ENCODE results near the gene URM1. TPM values are rescaled to one million over a fixed set of nuclear protein-coding genes. Genes with fewer than 3 reads are reported as not detected.

Gene URM1
- total and polyA plus RNA-seq, 10 of the 15 experiments (the other 5 are each of a cell fraction or from before 2014, with no cell fraction given): 7.9 to 75.8 (median 63.7) TPM

- TF ChIP-seq TAF1 (IDR thresholded peaks at IDR 0.05; ENCODE audit: borderline replicate concordance, low read depth, low read length) (no peak), NFYA (IDR thresholded peaks at IDR 0.05; ENCODE audit: borderline replicate concordance, low read depth, low read length) (no peak)
These were observed 44.1 kb downstream of the URM1 start (continued) for GRCh38 chr9:128415281-128415680.

- Histone ChIP-seq H3K36me3 (ENCODE audit: control insufficient read depth in 2 of 2, insufficient read depth in 2 of 2, low read length in 1 of 2) (no peaks in the 10 kb centered on the region), H3K9me3 (replicated peaks; ENCODE audit: control insufficient read depth, insufficient read depth, low read length) (no peaks in the 10 kb centered on the region), H3K27ac (ENCODE audit: control insufficient read depth, insufficient read depth) (no peak overlapping the region), H2AFZ (ENCODE audit: control insufficient read depth, low read depth, low read length) (no peak overlapping the region), H3K4me2 (ENCODE audit: control insufficient read depth, insufficient read depth) (no peak overlapping the region), H3K4me1 (ENCODE audit: control insufficient read depth, insufficient read depth, low read length) (peaks cover 2% of the 10 kb centered on the region), H3K79me2 (ENCODE audit: control insufficient read depth, insufficient read depth, low read length) (no peaks in the 10 kb centered on the region), H3K4me3 (no peak overlapping the region), H4K20me1 (ENCODE audit: control insufficient read depth, insufficient read depth) (no peaks in the 10 kb centered on the region; the same call in 1 of the 2 replicates), H3K27me3 (replicated peaks in 1 of 2; ENCODE audit: control insufficient read depth in 2 of 2, insufficient read depth in 2 of 2, low read length in 1 of 2) (peaks cover 7 to 8% of the 10 kb centered on the region in 2 experiments), H3K9ac (ENCODE audit: control insufficient read depth, insufficient read depth, low read length) (no peak overlapping the region)
- no TSS peak for BruUV-seq (replicated peaks)
- no peak for FAIRE-seq
- intact Hi-C loops (cut with micrococcal nuclease; ENCODE audit: unreplicated experiment): no loop called here
- ChIA-PET POLR2A (no interaction called here), SMC1A (ENCODE audit: uncharacterized antibody, unreplicated experiment) (no interaction called here), RAD21 (ENCODE audit: unreplicated experiment) (no interaction called here), CTCF (no interaction called here)
- in situ Hi-C loops (cut with MboI): no loop called here
- no peak for ATAC-seq
- no peak for DNase-seq (ENCODE audit: low read depth, low spot score)
- TF ChIP-seq ETV6 (conservative IDR thresholded peaks at IDR 0.05 in 1 of 2, IDR thresholded peaks at IDR 0.05 in 1 of 2; ENCODE audit: borderline replicate concordance in 1 of 2, low read depth in 1 of 2) (no peak), CUX1 (IDR thresholded peaks at IDR 0.05; ENCODE audit: insufficient replicate concordance, low read depth, low read length) (no peak), JUND (IDR thresholded peaks at IDR 0.05; ENCODE audit: low read depth, low read length) (no peak), IRF4 (IDR thresholded peaks at IDR 0.05; ENCODE audit: low read depth, low read length) (no peak), PBX3 (IDR thresholded peaks at IDR 0.05; ENCODE audit: insufficient replicate concordance, low read depth, low read length) (no peak), RELB (IDR thresholded peaks at IDR 0.05; ENCODE audit: low read depth) (no peak), SPI1 (IDR thresholded peaks at IDR 0.05; ENCODE audit: borderline replicate concordance, insufficient read depth, low read depth, low read length) (no peak), MTA2 (IDR thresholded peaks at IDR 0.05; ENCODE audit: low read depth) (no peak), SIN3A (IDR thresholded peaks at IDR 0.05; ENCODE audit: low read depth, low read length) (no peak), DPF2 (IDR thresholded peaks at IDR 0.05) (no peak), BHLHE40 (IDR thresholded peaks at IDR 0.05; ENCODE audit: borderline replicate concordance in 1 of 2, low read depth in 2 of 2, low read length in 1 of 2) (no peak), CREB1 (IDR thresholded peaks at IDR 0.05; ENCODE audit: low read depth) (no peak)
- 76% methylated on average over 6 of the region's 6 CpGs for WGBS (ENCODE audit: insufficient coverage, insufficient replicate concordance, low lambda C conversion rate, missing lambda C conversion rate)
These were observed 44.8 kb downstream of the URM1 start for GRCh38 chr9:128416014-128416413.

Data from GM12878 (cell line).